Caco-2 (cell line): ENCODE data around the gene SLC28A3. TPM values are rescaled to one million over a fixed set of nuclear protein-coding genes. Genes with fewer than 3 reads are reported as not detected.

ENCODE experiments used
- BruUV-seq: library from RNA; stranded (reverse); fragments of 400-500 nt; replicated peaks from 2 replicates; lab custom pipeline; 2021; lab: Mats Ljungman, UMichigan
- CTCF ChIA-PET: fragments of 300-600 bp; sonication (Branson Sonifier 250); formaldehyde crosslinking; loops from one replicate; lab custom pipeline; 2022; ENCODE audit warnings: antibody characterized with exemption; lab: Charles Lee
- POLR2A ChIA-PET: fragments of 300-600 bp; sonication (Branson Sonifier 250); formaldehyde crosslinking; loops from one replicate; lab custom pipeline; 2022; ENCODE audit warnings: antibody characterized with exemption; lab: Charles Lee
- DNase-seq, 2 experiments: peaks; one replicate each; pipeline versions ENCODE4 v3.0.0 to v3.0.0-alpha.2; 2020 to 2022
- H3K27me3 ChIP-seq: replicated peaks from 2 replicates; pipeline ENCODE4 v1.6.0; 2011; ENCODE audit warnings: low read length; ENCODE audit not compliant: control insufficient read depth, insufficient read depth
- H3K36me3 ChIP-seq: 2 replicates; pipeline ENCODE4 v1.5.1; 2011; ENCODE audit warnings: low read length; ENCODE audit not compliant: control insufficient read depth, insufficient read depth
- H3K4me1 ChIP-seq: fragments of 250-450 bp; sonication (Bioruptor Pico); 2 replicates; pipeline ENCODE4 v1.5.1; 2020; ENCODE audit warnings: mild to moderate bottlenecking
- H3K4me3 ChIP-seq: 2 replicates; pipeline ENCODE4 v1.5.1; 2011; ENCODE audit warnings: low read depth, mild to moderate bottlenecking, control low read depth, low read length
- H3K9me3 ChIP-seq: fragments of 250-450 bp; sonication (Bioruptor Pico); 2 replicates; pipeline ENCODE4 v1.5.1; 2020; ENCODE audit warnings: mild to moderate bottlenecking, moderate library complexity
- H3K27ac Mint-ChIP-seq: one replicate; pipeline ENCODE4 v1.8.0; 2022; ENCODE audit warnings: mixed read lengths; ENCODE audit not compliant: unreplicated experiment
- H3K27me3 Mint-ChIP-seq: one replicate; pipeline ENCODE4 v1.8.0; 2022; ENCODE audit warnings: mixed read lengths; ENCODE audit not compliant: insufficient read depth, unreplicated experiment
- H3K36me3 Mint-ChIP-seq: one replicate; pipeline ENCODE4 v1.8.0; 2022; ENCODE audit warnings: mild to moderate bottlenecking, mixed read lengths; ENCODE audit not compliant: insufficient read depth, unreplicated experiment
- H3K4me1 Mint-ChIP-seq: one replicate; pipeline ENCODE4 v1.8.0; 2022; ENCODE audit warnings: low read depth, mixed read lengths; ENCODE audit not compliant: unreplicated experiment
- H3K4me3 Mint-ChIP-seq: one replicate; pipeline ENCODE4 v1.8.0; 2022; ENCODE audit warnings: mild to moderate bottlenecking, moderate library complexity, mixed read lengths; ENCODE audit not compliant: unreplicated experiment
- H3K9me3 Mint-ChIP-seq: one replicate; pipeline ENCODE4 v1.8.0; 2022; ENCODE audit warnings: mixed read lengths; ENCODE audit not compliant: unreplicated experiment
- CTCF ChIP-seq, 2 experiments: fragments of 200-600 bp in 1 of 2; IDR thresholded peaks; 1 replicate in 1 of 2; 2 replicates in 1 of 2; pipeline versions ENCODE4 v1.5.1 to v1.8.0; 2011 to 2022; ENCODE audit warnings: antibody characterized with exemption in 1 of 2, control low read depth in 1 of 2, inconsistent platforms in 1 of 2, low read depth in 1 of 2, low read length in 1 of 2, mild to moderate bottlenecking in 1 of 2, moderate library complexity in 1 of 2; ENCODE audit not compliant: insufficient read depth in 1 of 2, severe bottlenecking in 1 of 2, unreplicated experiment in 1 of 2
- intact Hi-C: fragments of 100-400 bp; cut with micrococcal nuclease; formaldehyde crosslinking; loops from one replicate; pipeline ENCODE4 v1.10.0; 2022; ENCODE audit not compliant: unreplicated experiment
- total RNA-seq: library from RNA; stranded (reverse); gene quantifications from 2 replicates; pipeline ENCODE4 v1.2.3, GENCODE V29; 2022

The SLC28A3 gene
- total RNA-seq, 1 experiment from 2014 or later: 2.6 TPM

GRCh38 chr9:84317563-84317962 is 23.0 kb downstream of the SLC28A3 start:
- no peak for DNase-seq

GRCh38 chr9:84315278-84315877 is 25.2 kb downstream of the SLC28A3 start:
- Histone ChIP-seq H3K27me3 (no peaks in the 10 kb centered on the region), H3K4me1 (no peaks in the 10 kb centered on the region), H3K9me3 (no peaks in the 10 kb centered on the region), H3K36me3 (no peaks in the 10 kb centered on the region), H3K4me3 (no peak overlapping the region)
- peak; percentile 44 to 61 for TF ChIP-seq CTCF (IDR thresholded peaks at IDR 0.05; ENCODE audit: insufficient read depth in 1 of 2, low read depth in 1 of 2, low read length in 1 of 2, severe bottlenecking in 1 of 2, unreplicated experiment in 1 of 2)
- Mint-ChIP-seq H3K36me3 (peaks cover 6% of the 10 kb centered on the region), H3K9me3 (no peaks in the 10 kb centered on the region), H3K4me1 (no peaks in the 10 kb centered on the region), H3K27me3 (no peaks in the 10 kb centered on the region), H3K4me3 (no peak overlapping the region), H3K27ac (no peak overlapping the region)
- intact Hi-C loops: loop anchor here (1.0 to 2.0 kb wide), 2 partner anchors 55 to 377 kb away; no protein-coding TSS in a partner anchor
- ChIA-PET POLR2A (no interaction called here), CTCF (no interaction called here)
- peak; percentile 32 to 38 for DNase-seq
- BruUV-seq: no TSS peak

More at GRCh38 chr9:84317563-84317962, 23.0 kb downstream of the SLC28A3 start:
- H3K4me1 ChIP-seq: no peaks in the 10 kb centered on the region
- POLR2A ChIA-PET: no interaction called here
- no peaks in the 10 kb centered on the region for H3K27me3 ChIP-seq
- H3K9me3 ChIP-seq: no peaks in the 10 kb centered on the region
- H3K9me3 Mint-ChIP-seq: no peaks in the 10 kb centered on the region
- H3K36me3 ChIP-seq: no peaks in the 10 kb centered on the region
- H3K27me3 Mint-ChIP-seq: no peaks in the 10 kb centered on the region
- H3K4me3 Mint-ChIP-seq: no peak overlapping the region
- TF ChIP-seq CTCF (IDR thresholded peaks at IDR 0.05; ENCODE audit: insufficient read depth in 1 of 2, low read depth in 1 of 2, low read length in 1 of 2, severe bottlenecking in 1 of 2, unreplicated experiment in 1 of 2): no peak
- no peak overlapping the region for H3K27ac Mint-ChIP-seq
- H3K36me3 Mint-ChIP-seq: peaks cover 6% of the 10 kb centered on the region
- CTCF ChIA-PET: no interaction called here
- H3K4me1 Mint-ChIP-seq: no peaks in the 10 kb centered on the region
- BruUV-seq: no TSS peak
- H3K4me3 ChIP-seq: no peak overlapping the region
- intact Hi-C loops: no loop called here

GRCh38 chr9:84314306-84314705 is 26.3 kb downstream of the SLC28A3 start:
- Histone ChIP-seq H3K36me3 (no peaks in the 10 kb centered on the region), H3K4me3 (no peak overlapping the region), H3K4me1 (no peaks in the 10 kb centered on the region), H3K27me3 (no peaks in the 10 kb centered on the region), H3K9me3 (no peaks in the 10 kb centered on the region)
- POLR2A ChIA-PET: no interaction called here
- no peaks in the 10 kb centered on the region for H3K9me3 Mint-ChIP-seq
- DNase-seq: no peak
- no peak overlapping the region for H3K4me3 Mint-ChIP-seq
- H3K27me3 Mint-ChIP-seq: no peaks in the 10 kb centered on the region
- intact Hi-C loops: loop anchor here (2.0 kb wide), 1 partner anchor 54 kb away; no protein-coding TSS in a partner anchor
- TF ChIP-seq CTCF (IDR thresholded peaks at IDR 0.05; ENCODE audit: insufficient read depth in 1 of 2, low read depth in 1 of 2, low read length in 1 of 2, severe bottlenecking in 1 of 2, unreplicated experiment in 1 of 2): no peak
- H3K4me1 Mint-ChIP-seq: no peaks in the 10 kb centered on the region
- BruUV-seq: no TSS peak
- CTCF ChIA-PET: no interaction called here
- H3K27ac Mint-ChIP-seq: no peak overlapping the region
- H3K36me3 Mint-ChIP-seq: peaks cover 6% of the 10 kb centered on the region
